ENCODE measurements around the gene GIN1. TPM values are rescaled to one million over a fixed set of nuclear protein-coding genes. Genes with fewer than 3 reads are reported as not detected.

The GIN1 gene
- total and polyA plus RNA-seq, 3 donors from 2014 or later, result 6.7 to 16.8 (median 12.5) TPM

- intact Hi-C loops (cut with DNase I; ENCODE audit: low total_unique reads), result no loop called here
- Histone ChIP-seq H3K9me3 (no peaks in the 10 kb centered on the region), H3K36me3 (ENCODE audit: low read depth, missing control alignments) (no peaks in the 10 kb centered on the region), H3K4me1 (no peaks in the 10 kb centered on the region), H3K27me3 (no peaks in the 10 kb centered on the region), H3K27ac (no peak overlapping the region), H3K4me3 (no peak overlapping the region)
- WGBS, 2 donors, result 65 to 89% methylated on average over 2 of the region's 2 CpGs
- no peak for TF ChIP-seq POLR2A (IDR thresholded peaks at IDR 0.05)
- no peak for TF ChIP-seq CTCF (IDR thresholded peaks at IDR 0.05)
- no peak for DNase-seq
Observed at GRCh38 chr5:103114440-103114839, 5.5 kb downstream of the GIN1 start.

GRCh38 chr5:103112910-103113309 lies 7.0 kb downstream of the GIN1 start:
- Histone ChIP-seq H3K4me3 (no peak overlapping the region), H3K27me3 (no peaks in the 10 kb centered on the region), H3K27ac (no peak overlapping the region), H3K4me1 (no peaks in the 10 kb centered on the region), H3K9me3 (no peaks in the 10 kb centered on the region), H3K36me3 (ENCODE audit: low read depth, missing control alignments) (no peaks in the 10 kb centered on the region)
- 91 to 95% methylated on average over 2 of the region's 2 CpGs for WGBS, 2 donors
- intact Hi-C loops (cut with DNase I; ENCODE audit: low total_unique reads), result no loop called here
- DNase-seq, result no peak
- TF ChIP-seq CTCF (IDR thresholded peaks at IDR 0.05) (no peak), POLR2A (IDR thresholded peaks at IDR 0.05) (no peak)

- no peak for TF ChIP-seq POLR2A (IDR thresholded peaks at IDR 0.05)
- no peak for TF ChIP-seq CTCF (IDR thresholded peaks at IDR 0.05)
- H3K27ac ChIP-seq, result no peak overlapping the region
- H3K9me3 ChIP-seq, result no peaks in the 10 kb centered on the region
- no peaks in the 10 kb centered on the region for H3K36me3 ChIP-seq (ENCODE audit: low read depth, missing control alignments)
- WGBS, 2 donors, result 84 to 88% methylated on average over 2 of the region's 2 CpGs
- DNase-seq, result no peak
- no peak overlapping the region for H3K4me3 ChIP-seq
- no peaks in the 10 kb centered on the region for H3K4me1 ChIP-seq
- no peaks in the 10 kb centered on the region for H3K27me3 ChIP-seq
- intact Hi-C loops (cut with DNase I; ENCODE audit: low total_unique reads), result no loop called here
Observed at GRCh38 chr5:103111468-103111867, 8.5 kb downstream of the GIN1 start.

GRCh38 chr5:103110403-103110802 lies 9.5 kb downstream of the GIN1 start:
- H3K27me3 ChIP-seq, result no peaks in the 10 kb centered on the region
- 96 to 98% methylated on average over 2 of the region's 2 CpGs for WGBS, 2 donors
- no peak for TF ChIP-seq POLR2A (IDR thresholded peaks at IDR 0.05)
- H3K27ac ChIP-seq, result no peak overlapping the region
- intact Hi-C loops (cut with DNase I; ENCODE audit: low total_unique reads), result no loop called here
- H3K4me1 ChIP-seq, result no peaks in the 10 kb centered on the region
- H3K9me3 ChIP-seq, result no peaks in the 10 kb centered on the region
- no peaks in the 10 kb centered on the region for H3K36me3 ChIP-seq (ENCODE audit: low read depth, missing control alignments)
- DNase-seq, result no peak
- H3K4me3 ChIP-seq, result no peak overlapping the region

DNA sequence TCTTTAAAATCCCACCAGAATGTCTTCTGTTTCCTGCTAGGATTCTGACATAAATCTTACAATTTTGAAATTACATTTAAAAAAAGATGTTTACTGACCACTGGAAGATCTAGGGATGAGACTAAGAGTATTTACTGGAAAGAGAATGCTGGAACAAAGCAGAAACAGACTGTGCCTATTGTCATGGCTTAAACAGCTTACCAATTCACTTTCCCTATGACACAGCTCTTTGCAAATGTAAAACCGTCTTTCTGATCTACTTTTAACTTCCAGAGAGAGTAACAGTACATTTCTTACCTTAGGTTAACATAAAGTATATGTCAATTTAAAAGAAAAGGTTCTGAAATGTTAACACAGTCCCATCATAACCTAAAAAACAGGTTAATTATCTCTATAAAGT lies 10.7 kb downstream of the GIN1 start:
- intact Hi-C loops (cut with DNase I; ENCODE audit: low total_unique reads), result no loop called here
- Histone ChIP-seq H3K9me3 (no peaks in the 10 kb centered on the region), H3K4me3 (no peak overlapping the region), H3K36me3 (ENCODE audit: low read depth, missing control alignments) (no peaks in the 10 kb centered on the region), H3K4me1 (no peaks in the 10 kb centered on the region), H3K27me3 (no peaks in the 10 kb centered on the region), H3K27ac (no peak overlapping the region)
- 81 to 85% methylated on average over 1 of the region's 1 CpG for WGBS, 2 donors
- DNase-seq, result no peak
- TF ChIP-seq POLR2A (IDR thresholded peaks at IDR 0.05) (no peak), CTCF (IDR thresholded peaks at IDR 0.05) (no peak)

Measured in testis (tissue), 3 donors.